Trophoblast cell (in vitro differentiated cells and primary cell): Measurements from ENCODE around the gene REEP3.

ENCODE experiments used
- DNase-seq, 2 donors: peaks; one replicate each; pipeline ENCODE4 v3.0.0-alpha.2; 2016
- H2AFZ ChIP-seq: 2 replicates; pipeline ENCODE4 v1.6.1; 2013; ENCODE audit warnings: low read length, moderate library complexity, mild to moderate bottlenecking; ENCODE audit not compliant: insufficient read depth, poor library complexity
- H2AK5ac ChIP-seq: 2 replicates; pipeline ENCODE4 v1.6.1; 2013; ENCODE audit warnings: mild to moderate bottlenecking, low read length
- H2BK120ac ChIP-seq: 2 replicates; pipeline ENCODE4 v1.6.1; 2013; ENCODE audit warnings: low read length, mild to moderate bottlenecking, moderate library complexity; ENCODE audit not compliant: insufficient read depth, poor library complexity
- H2BK12ac ChIP-seq: 2 replicates; pipeline ENCODE4 v1.6.1; 2013; ENCODE audit warnings: mild to moderate bottlenecking, low read length, moderate library complexity
- H2BK5ac ChIP-seq: 2 replicates; pipeline ENCODE4 v1.6.1; 2013; ENCODE audit warnings: low read length, low read depth, moderate library complexity, mild to moderate bottlenecking; ENCODE audit not compliant: poor library complexity
- H3K14ac ChIP-seq: 2 replicates; pipeline ENCODE4 v1.6.1; 2013; ENCODE audit warnings: mild to moderate bottlenecking, low read length
- H3K18ac ChIP-seq: 2 replicates; pipeline ENCODE4 v1.6.1; 2013; ENCODE audit warnings: mild to moderate bottlenecking, low read length
- H3K23ac ChIP-seq: 2 replicates; pipeline ENCODE4 v1.6.1; 2013; ENCODE audit warnings: low read length
- H3K27ac ChIP-seq: 2 replicates; pipeline ENCODE4 v1.5.1; 2013; ENCODE audit warnings: low read depth, mild to moderate bottlenecking, inconsistent platforms, low read length, moderate library complexity
- H3K27me3 ChIP-seq: 2 replicates; pipeline ENCODE4 v1.6.1; 2013; ENCODE audit warnings: inconsistent platforms, mild to moderate bottlenecking, low read length, moderate library complexity; ENCODE audit not compliant: insufficient read depth
- H3K36me3 ChIP-seq, 2 experiments: 1 replicate in 1 of 2; 2 replicates in 1 of 2; pipeline ENCODE4 v1.6.1; 2013; ENCODE audit warnings: low read length in 2 of 2, mild to moderate bottlenecking in 2 of 2, moderate library complexity in 1 of 2; ENCODE audit not compliant: insufficient read depth in 2 of 2, control insufficient read depth in 1 of 2
- H3K4ac ChIP-seq: 2 replicates; pipeline ENCODE4 v1.6.1; 2013; ENCODE audit warnings: low read depth, mild to moderate bottlenecking, low read length, moderate library complexity
- H3K4me1 ChIP-seq, 2 experiments: 1 replicate in 1 of 2; 2 replicates in 1 of 2; pipeline ENCODE4 v1.6.1; 2013; ENCODE audit warnings: low read length in 2 of 2, mild to moderate bottlenecking in 2 of 2, moderate library complexity in 1 of 2; ENCODE audit not compliant: insufficient read depth in 2 of 2, control insufficient read depth in 1 of 2
- H3K4me2 ChIP-seq: 2 replicates; pipeline ENCODE4 v1.6.1; 2013; ENCODE audit warnings: inconsistent platforms, mild to moderate bottlenecking, low read length, moderate library complexity
- H3K4me3 ChIP-seq: 2 replicates; pipeline ENCODE4 v1.5.1; 2013; ENCODE audit warnings: mild to moderate bottlenecking, low read depth, low read length, inconsistent platforms
- H3K79me1 ChIP-seq: one replicate; pipeline ENCODE4 v1.6.1; 2013; ENCODE audit warnings: low read length
- H3K79me2 ChIP-seq: 2 replicates; pipeline ENCODE4 v1.6.1; 2013; ENCODE audit warnings: low read length, mild to moderate bottlenecking; ENCODE audit not compliant: control insufficient read depth, insufficient read depth, poor library complexity
- H3K9ac ChIP-seq: 2 replicates; pipeline ENCODE4 v1.6.1; 2013; ENCODE audit warnings: mild to moderate bottlenecking, low read length
- H3K9me3 ChIP-seq: 2 replicates; pipeline ENCODE4 v1.6.1; 2013; ENCODE audit warnings: low read depth, mild to moderate bottlenecking, control low read depth, inconsistent platforms, low read length; ENCODE audit not compliant: insufficient read depth
- H4K12ac ChIP-seq: 2 replicates; pipeline ENCODE4 v1.6.1; 2013; ENCODE audit warnings: low read depth, mild to moderate bottlenecking, low read length, moderate library complexity
- H4K8ac ChIP-seq: 2 replicates; pipeline ENCODE4 v1.6.1; 2013; ENCODE audit warnings: low read depth, mild to moderate bottlenecking, low read length, moderate library complexity
- H4K91ac ChIP-seq: one replicate; pipeline ENCODE4 v1.6.1; 2013; ENCODE audit warnings: low read depth, mild to moderate bottlenecking, low read length, moderate library complexity
- WGBS: extraction: QIAGEN DNeasy Blood & Tissue Kit; methylation state at CpG from one replicate; pipeline ENCODE4 v1.1.7; 2013; ENCODE audit warnings: missing lambda C conversion rate; ENCODE audit not compliant: insufficient read length, insufficient coverage; ENCODE audit errors: extremely low coverage; 5-methylcytosine and 5-hydroxymethylcytosine counted together

The REEP3 gene

DNA sequence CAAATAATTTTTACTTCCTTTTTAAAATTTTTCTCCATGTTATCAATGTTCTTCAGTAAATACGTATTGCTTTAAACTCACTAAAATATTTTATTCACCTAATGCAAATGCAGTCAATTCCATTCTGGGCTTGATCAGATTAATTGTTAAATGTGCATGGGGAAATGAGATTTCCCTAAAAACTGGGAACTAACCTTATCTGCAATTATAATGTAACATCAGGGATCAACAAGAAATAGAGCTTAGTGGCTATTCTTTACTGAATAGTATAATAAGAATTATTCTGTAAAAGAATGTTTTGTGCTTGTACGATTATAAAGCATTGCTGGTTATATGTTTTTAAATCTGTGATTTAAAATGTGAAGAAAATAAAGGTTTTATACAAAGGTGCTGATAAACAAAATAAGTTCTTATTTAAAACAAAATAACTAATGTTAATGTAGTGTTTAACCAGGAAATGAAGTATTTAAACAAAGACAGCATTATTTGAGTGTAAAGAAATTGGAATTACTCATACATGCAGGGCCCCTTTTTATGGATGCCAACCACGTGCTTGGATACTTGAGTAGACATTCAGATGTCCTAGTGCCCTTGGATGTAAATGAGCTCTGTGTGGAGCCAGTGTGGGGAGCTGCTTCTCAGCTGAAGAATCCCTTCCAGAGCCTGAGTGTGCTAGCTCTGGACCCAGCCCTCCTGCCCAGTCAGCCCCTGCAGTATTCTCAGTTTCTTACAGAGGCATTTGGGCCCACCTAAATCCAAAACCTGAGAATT, 84.2 kb downstream of the REEP3 start:
- H3K36me3 ChIP-seq = peaks cover 3 to 7% of the 10 kb centered on the region in 2 experiments
- H3K4me1 ChIP-seq = no peaks in the 10 kb centered on the region
- no peak overlapping the region for H3K4ac ChIP-seq
- DNase-seq = no peak
- H4K8ac ChIP-seq = no peak overlapping the region
- H3K27ac ChIP-seq = no peak overlapping the region
- H3K79me2 ChIP-seq = no peaks in the 10 kb centered on the region
- no peak overlapping the region for H3K4me3 ChIP-seq
- no peak overlapping the region for H2BK120ac ChIP-seq
- H2AFZ ChIP-seq = no peak overlapping the region
- no peaks in the 10 kb centered on the region for H3K79me1 ChIP-seq
- no peaks in the 10 kb centered on the region for H3K9me3 ChIP-seq
- H3K23ac ChIP-seq = no peak overlapping the region
- no peak overlapping the region for H3K9ac ChIP-seq
- H3K4me2 ChIP-seq = no peak overlapping the region
- H3K14ac ChIP-seq = no peak overlapping the region
- H2BK12ac ChIP-seq = no peak overlapping the region
- H2BK5ac ChIP-seq = no peak overlapping the region
- H4K12ac ChIP-seq = no peak overlapping the region
- H2AK5ac ChIP-seq = no peak overlapping the region
- no peaks in the 10 kb centered on the region for H3K27me3 ChIP-seq
- H4K91ac ChIP-seq = no peak overlapping the region
- no peak overlapping the region for H3K18ac ChIP-seq
- no CpG with 5 or more reads among the region's 3 CpGs for WGBS

DNA sequence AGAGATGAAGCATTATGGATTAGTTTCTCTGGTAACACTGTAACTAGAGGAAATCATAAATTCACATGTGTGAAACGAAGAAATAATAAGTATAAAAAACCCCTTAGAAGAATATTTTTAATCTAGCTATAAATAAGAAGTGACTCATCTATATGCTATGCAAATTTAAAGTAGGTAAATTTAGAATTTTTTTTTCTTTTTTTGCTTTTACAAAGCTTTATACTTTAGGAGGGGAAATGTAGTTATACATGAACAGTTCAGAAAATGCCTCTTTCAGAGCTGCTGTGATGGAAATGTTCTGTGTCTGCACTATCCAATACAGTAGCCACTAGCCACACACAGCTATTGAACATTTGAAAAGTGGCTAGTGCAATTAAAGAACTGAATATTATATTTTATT, 87.3 kb downstream of the REEP3 start:
- H4K12ac ChIP-seq = no peak overlapping the region
- no peak overlapping the region for H2BK120ac ChIP-seq
- no peak overlapping the region for H4K91ac ChIP-seq
- no peak overlapping the region for H2AFZ ChIP-seq
- no peak overlapping the region for H3K4me2 ChIP-seq
- no peak for DNase-seq
- H3K4me3 ChIP-seq = no peak overlapping the region
- H3K36me3 ChIP-seq = peaks cover 3 to 12% of the 10 kb centered on the region in 2 experiments
- no peak overlapping the region for H3K4ac ChIP-seq
- H3K9me3 ChIP-seq = no peaks in the 10 kb centered on the region
- H3K27ac ChIP-seq = no peak overlapping the region
- H3K4me1 ChIP-seq = no peaks in the 10 kb centered on the region
- H3K79me2 ChIP-seq = no peaks in the 10 kb centered on the region
- no peak overlapping the region for H3K18ac ChIP-seq
- no peak overlapping the region for H2BK12ac ChIP-seq
- no peak overlapping the region for H3K9ac ChIP-seq
- H3K79me1 ChIP-seq = no peaks in the 10 kb centered on the region
- no peak overlapping the region for H3K23ac ChIP-seq
- no peaks in the 10 kb centered on the region for H3K27me3 ChIP-seq
- no peak overlapping the region for H4K8ac ChIP-seq
- H3K14ac ChIP-seq = no peak overlapping the region
- H2BK5ac ChIP-seq = no peak overlapping the region
- no CpG with 5 or more reads among the region's 1 CpG for WGBS
- H2AK5ac ChIP-seq = no peak overlapping the region

DNA sequence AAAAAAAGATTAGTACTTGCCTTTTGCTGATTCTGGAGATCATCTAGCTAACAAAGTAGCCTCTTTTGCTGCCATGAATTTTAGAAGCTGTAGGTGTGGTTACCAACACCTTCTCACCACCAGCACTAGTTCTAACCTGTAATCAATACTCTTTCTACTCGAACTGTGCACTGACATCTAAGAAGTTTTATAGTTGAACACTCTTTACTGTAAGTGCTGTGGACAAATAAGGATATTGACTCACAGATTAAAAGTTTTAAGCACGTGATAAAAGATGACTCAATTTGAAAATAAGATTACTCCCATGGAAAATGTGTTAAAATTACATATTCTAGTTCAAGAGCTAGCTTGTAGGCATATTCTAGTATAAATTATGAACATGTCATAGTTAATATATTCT, 89.9 kb downstream of the REEP3 start:
- Histone ChIP-seq H3K79me2 (no peaks in the 10 kb centered on the region), H3K14ac (no peak overlapping the region), H3K27me3 (no peaks in the 10 kb centered on the region), H4K8ac (no peak overlapping the region), H2BK12ac (no peak overlapping the region), H3K4me2 (no peak overlapping the region), H3K9ac (no peak overlapping the region), H3K36me3 (peaks cover 5 to 13% of the 10 kb centered on the region in 2 experiments), H3K4me3 (no peak overlapping the region), H2AK5ac (no peak overlapping the region), H2AFZ (no peak overlapping the region), H3K9me3 (no peaks in the 10 kb centered on the region), H3K4me1 (no peaks in the 10 kb centered on the region), H3K23ac (no peak overlapping the region), H3K18ac (no peak overlapping the region), H4K12ac (no peak overlapping the region), H3K79me1 (no peaks in the 10 kb centered on the region), H3K27ac (no peak overlapping the region), H4K91ac (no peak overlapping the region), H2BK5ac (no peak overlapping the region), H3K4ac (no peak overlapping the region), H2BK120ac (no peak overlapping the region)
- no CpG with 5 or more reads among the region's 2 CpGs for WGBS
- DNase-seq = no peak

DNA sequence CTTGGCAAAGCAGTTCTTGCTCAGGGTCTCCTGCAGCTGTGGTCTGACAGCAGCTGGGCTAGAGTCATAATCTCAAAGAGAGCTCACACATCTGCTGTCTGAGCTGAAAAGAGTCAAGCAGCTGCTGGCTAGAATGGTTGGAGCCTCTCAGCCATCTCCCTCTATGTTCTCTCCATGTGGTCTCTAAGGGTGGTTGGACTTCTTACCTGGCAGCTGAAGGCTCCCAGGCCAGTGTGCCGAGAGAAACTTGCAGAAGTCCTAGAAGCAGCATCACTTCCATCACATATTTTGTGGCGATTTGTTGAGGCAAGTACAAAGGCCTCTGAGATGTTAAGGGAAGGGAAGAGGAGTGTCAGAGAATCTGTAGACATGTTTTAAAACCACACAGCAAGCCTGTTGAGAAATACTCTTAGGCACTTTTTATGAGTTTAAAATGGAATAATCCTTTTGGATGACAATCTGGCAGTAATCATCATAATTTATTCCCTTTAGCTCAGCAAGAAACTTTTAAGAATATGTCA, 93.2 kb downstream of the REEP3 start:
- no peak overlapping the region for H3K9ac ChIP-seq
- no peak overlapping the region for H4K91ac ChIP-seq
- no CpG with 5 or more reads among the region's 2 CpGs for WGBS
- H4K12ac ChIP-seq = no peak overlapping the region
- no peaks in the 10 kb centered on the region for H3K27me3 ChIP-seq
- no peak overlapping the region for H3K27ac ChIP-seq
- H3K14ac ChIP-seq = no peak overlapping the region
- no peak overlapping the region for H2AFZ ChIP-seq
- H4K8ac ChIP-seq = no peak overlapping the region
- H3K36me3 ChIP-seq = peaks cover 9 to 13% of the 10 kb centered on the region in 2 experiments
- no peak overlapping the region for H3K4me2 ChIP-seq
- H3K23ac ChIP-seq = no peak overlapping the region
- H3K79me2 ChIP-seq = no peaks in the 10 kb centered on the region
- DNase-seq = no peak
- no peak overlapping the region for H3K18ac ChIP-seq
- H3K4me1 ChIP-seq = no peaks in the 10 kb centered on the region
- H3K4ac ChIP-seq = no peak overlapping the region
- no peak overlapping the region for H2BK12ac ChIP-seq
- H2BK120ac ChIP-seq = no peak overlapping the region
- no peak overlapping the region for H2BK5ac ChIP-seq
- H3K4me3 ChIP-seq = no peak overlapping the region
- no peaks in the 10 kb centered on the region for H3K79me1 ChIP-seq
- H2AK5ac ChIP-seq = no peak overlapping the region
- H3K9me3 ChIP-seq = no peaks in the 10 kb centered on the region
